GM18508 (cell line): ENCODE measurements around the gene CEACAM16.
"Not testable (repeated sequence)": the region's sequence is repeated elsewhere in the genome, so short reads cannot be mapped to it uniquely, and the experiment has no call there.

Experiments
- ATAC-seq: cut with Tn5 transposase; IDR thresholded peaks from one replicate; pipeline ENCODE4 v1.9.1; 2021; ENCODE audit warnings: moderate number of reproducible peaks; ENCODE audit not compliant: insufficient read depth, unreplicated experiment

The CEACAM16 gene

GRCh38 chr19:44702551-44703176 is 3.7 kb downstream of the CEACAM16 start:
- ATAC-seq = no peak

DNA sequence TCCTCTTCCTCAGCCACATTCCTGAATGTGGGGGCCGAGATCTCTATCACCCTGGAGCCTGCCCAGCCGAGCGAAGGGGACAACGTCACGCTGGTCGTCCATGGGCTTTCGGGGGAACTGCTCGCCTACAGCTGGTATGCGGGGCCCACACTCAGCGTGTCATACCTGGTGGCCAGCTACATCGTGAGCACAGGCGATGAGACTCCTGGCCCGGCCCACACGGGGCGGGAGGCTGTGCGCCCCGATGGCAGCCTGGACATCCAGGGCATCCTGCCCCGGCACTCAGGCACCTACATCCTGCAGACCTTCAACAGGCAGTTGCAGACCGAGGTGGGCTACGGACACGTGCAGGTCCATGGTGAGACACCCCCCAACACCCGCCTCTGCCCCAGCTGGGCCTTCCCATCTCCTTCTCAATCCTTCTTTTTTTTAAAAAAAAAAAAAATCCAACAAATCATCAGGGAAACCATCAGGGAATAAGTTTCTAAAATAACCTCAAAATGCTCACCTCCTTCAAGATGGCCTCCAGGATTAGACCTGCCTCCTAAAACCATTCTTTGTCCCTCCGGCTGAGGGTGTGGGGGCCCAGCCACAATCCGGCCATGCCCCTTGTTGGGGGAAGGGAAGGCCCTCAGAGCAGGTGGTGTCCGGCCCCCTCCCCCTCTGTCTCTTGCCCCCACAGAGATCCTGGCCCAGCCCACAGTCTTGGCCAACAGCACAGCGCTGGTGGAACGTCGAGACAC is 4.6 kb downstream of the CEACAM16 start:
- ATAC-seq = no peak

DNA sequence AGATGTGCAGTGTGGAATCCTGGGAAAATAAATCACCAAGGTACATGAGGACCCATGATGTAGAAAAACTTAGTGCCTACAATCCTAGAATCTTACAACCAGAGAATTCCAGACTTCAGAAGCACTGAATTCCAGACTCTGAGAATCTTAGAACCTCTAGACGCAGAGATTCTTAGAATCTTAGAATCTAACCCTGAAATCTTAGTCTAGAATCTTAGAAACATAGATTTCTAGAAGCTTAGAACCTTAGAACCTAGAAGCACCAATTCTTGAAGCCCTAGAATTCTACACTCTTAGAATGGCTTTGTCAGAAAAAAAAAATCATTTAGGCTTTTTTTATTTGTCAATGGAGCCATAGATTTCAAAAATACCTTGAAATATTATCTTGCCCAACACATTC is 6.0 kb downstream of the CEACAM16 start:
- ATAC-seq = no peak

DNA sequence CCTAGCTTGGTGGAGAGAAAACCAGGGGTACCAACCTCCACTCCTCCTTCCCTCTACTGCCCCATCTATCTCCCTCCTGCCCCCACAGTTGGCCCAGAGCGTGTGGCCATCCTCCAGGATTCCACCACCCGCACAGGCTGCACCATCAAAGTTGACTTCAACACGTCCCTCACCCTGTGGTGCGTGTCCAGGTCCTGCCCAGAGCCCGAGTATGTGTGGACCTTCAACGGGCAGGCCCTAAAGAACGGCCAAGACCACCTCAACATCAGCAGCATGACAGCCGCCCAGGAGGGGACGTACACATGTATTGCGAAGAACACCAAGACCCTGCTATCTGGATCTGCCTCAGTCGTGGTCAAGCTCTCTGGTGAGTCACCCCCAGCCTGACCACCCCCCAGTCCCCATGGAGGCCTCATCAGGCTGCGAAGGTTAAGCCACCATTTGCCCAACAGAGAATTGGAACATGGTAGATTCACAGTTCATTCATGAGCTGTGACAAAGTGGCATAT is 6.6 kb downstream of the CEACAM16 start:
- no peak for ATAC-seq

GRCh38 chr19:44706506-44707236 is 7.7 kb downstream of the CEACAM16 start:
- ATAC-seq = no peak

GRCh38 chr19:44707794-44708193 is 8.8 kb downstream of the CEACAM16 start:
- no peak for ATAC-seq

DNA sequence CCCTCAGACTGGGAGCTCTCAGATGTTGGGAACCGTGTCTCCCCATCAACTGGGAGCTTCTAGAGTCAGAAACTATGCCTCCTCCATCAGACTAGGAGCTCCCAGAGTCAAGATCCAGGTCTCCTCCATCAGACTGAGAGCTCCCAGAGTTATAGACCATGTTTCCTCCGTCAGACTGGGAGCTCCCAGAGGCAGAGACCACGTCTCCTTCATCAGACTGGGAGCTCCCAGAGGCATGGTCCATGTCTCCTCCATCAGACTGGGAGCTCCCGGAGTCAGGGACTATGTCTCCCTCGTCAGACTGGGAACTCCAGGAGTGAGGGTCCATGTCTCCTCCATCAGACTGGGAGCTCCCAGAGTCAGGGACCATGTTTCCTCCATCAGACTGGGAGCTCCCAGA is 10.0 kb downstream of the CEACAM16 start:
- ATAC-seq = no peak

- not testable (repeated sequence) for ATAC-seq
Observed at GRCh38 chr19:44709434-44710266, 10.7 kb downstream of the CEACAM16 start.

GRCh38 chr19:44710483-44710882 is 11.5 kb downstream of the CEACAM16 start:
- ATAC-seq = no peak

DNA sequence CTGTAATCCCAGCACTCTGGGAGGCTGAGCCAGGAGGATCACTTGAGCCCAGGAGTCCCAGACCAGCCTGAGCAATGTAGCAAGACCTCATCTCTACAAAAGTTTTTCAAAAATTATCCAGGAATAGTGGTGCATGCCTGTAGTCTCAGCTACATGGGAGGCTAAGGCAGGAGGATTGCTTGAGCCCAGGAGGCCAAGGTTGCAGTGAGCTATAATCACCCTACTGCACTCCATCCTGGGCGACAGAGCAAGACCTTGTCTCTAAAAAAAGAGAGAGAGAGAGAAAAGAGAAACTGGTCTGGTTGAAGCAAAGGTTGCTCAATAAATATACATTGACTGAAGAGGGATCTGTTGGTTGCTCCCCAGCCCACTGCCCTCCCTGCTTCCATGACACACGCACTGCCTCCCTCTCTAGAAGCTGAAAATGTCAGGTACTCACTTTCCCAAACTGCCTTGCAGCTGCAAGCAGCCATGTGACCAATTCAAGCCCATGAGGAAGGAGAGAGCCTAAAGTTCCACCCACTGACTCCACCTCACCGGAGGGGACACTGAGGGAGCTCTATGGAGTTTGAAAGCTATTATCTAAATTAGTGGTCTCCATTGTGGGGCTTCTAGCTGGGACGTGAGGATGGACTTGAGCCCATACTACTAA is 14.0 kb downstream of the CEACAM16 start:
- ATAC-seq = no peak

DNA sequence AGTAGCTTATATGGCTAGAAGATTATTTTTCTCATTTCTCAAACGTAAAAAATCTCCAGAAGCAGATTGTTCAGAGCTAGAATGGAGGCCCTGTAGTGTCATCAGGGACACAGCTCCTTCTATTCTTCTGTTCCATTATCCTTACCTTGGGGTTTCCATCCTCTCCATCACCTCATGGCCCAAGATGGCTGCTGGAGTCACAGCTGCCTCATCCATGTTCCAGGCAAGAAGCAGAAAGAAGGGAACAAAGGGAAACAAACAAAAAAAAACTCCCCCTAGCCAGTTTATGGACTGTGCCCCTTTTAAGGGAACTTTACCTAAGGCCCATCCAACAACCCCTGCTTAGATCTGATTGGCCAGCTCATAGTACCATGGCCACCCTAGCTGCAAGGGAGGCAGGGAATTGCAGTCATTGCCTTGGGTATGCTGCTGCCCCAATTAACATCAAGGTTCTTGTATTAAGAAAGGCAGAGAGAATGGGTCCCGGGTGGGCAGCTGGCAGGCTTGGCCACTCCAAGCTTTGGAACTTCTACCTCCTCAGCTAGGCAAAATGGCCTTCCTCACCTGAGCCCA is 15.7 kb downstream of the CEACAM16 start:
- no peak for ATAC-seq

DNA sequence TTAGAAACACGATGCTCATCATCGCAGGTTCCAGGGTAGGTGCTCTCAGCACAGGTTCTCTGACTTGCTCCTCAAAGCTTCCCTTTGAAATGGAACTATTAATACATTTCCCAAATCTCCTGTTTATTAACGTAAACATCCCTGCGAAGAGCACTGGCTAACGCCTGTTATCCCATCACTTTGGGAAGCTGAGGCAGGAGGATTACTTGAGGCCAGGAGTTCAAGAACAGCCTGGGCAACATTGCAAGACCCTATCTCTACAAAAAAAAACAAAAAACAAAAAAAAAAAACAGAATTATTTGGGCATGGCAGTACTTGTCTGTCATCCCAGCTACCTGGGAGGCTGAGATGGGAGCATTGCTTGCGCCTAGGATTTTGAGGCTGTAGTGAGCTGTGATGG is 18.7 kb downstream of the CEACAM16 start:
- no peak for ATAC-seq

- no peak for ATAC-seq
Observed at GRCh38 chr19:44718441-44719261, 19.7 kb downstream of the CEACAM16 start.

DNA sequence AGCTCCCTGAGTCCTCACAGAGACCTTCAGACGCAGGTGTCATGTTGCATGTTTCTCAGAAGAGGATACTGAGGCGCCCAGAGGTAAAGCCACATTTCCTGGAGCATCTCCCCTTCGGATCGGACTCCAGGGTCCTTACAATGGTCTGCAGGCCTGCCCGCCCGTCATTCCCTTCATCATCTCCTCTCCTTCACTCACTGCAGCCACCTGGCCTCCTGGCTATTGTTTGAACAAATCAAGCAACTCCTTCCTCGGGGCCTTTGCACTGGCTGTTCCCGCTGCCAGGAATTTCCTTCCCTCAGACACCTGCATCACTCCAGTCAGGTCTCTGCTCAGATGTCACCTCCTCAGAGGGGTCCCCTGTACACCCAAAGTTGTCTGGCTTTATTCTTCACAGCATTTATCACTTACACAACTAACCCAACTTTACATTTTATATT is 20.3 kb downstream of the CEACAM16 start:
- ATAC-seq = no peak

DNA sequence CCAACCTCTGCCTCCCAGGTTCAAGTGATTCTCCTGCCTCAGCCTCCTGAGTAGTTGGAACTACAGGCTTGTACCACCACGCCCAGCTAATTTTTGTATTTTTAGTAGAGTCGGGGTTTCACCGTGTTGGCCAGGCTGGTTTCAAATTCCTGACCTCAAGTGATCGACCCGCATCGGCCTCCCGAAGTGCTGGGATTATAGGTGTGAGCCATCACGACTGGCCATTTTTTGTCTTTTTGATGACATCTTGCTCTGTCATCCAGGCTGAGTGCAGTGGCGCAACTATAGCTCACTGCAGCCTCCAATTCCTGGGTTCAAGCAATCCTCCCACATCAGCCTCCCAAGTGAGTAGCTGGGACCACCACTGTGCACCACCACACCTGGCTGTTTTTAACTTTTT is 21.4 kb downstream of the CEACAM16 start:
- not testable (repeated sequence) for ATAC-seq

DNA sequence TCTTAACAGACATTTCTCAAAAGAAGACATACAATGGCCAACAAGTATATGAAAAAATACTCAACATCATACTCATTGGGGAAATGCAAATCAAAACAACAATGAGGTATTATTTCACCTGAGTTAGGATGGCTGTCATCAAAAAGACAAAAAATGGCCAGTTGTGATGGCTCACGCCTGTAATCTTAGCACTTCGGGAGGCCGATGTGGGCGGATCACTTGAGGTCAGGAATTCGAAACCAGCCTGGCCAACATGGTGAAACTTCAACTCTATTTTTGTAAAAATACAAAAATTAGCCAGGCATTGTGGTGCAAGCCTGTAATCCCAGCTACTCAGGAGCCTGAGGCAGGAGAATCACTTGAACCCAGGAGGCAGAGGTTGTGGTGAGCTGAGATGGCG is 22.0 kb downstream of the CEACAM16 start:
- ATAC-seq = no peak

DNA sequence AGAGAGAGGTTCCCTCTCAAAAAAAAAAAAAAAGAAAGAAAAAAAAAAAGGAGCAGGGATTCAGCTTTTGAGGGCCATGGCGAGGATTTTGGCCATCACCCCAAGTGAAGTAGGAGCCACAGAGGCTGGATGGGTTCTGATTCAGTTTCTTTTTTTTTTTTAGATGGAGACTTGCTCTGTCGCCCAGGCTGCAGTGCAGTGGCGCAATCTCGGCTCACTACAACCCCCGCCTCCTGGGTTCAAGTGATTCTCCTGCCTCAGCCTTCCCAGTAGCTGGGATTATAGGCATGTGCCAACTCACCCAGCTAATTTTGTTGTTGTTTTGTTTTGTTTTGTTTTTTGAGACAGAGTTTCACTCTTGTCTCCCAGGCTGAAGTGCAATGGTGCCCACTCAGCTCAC is 22.4 kb downstream of the CEACAM16 start:
- ATAC-seq = not testable (repeated sequence)
